Epithelial cell of proximal tubule (primary cell): Measurements from ENCODE around the gene DCTPP1. TPM values are rescaled to one million over a fixed set of nuclear protein-coding genes. Genes with fewer than 3 reads are reported as not detected.

Experiments
- DNase-seq: peaks from one replicate; pipeline ENCODE4 v3.0.0-alpha.2; 2011; ENCODE audit warnings: low read depth
- H3K4me3 ChIP-seq: 2 replicates; pipeline ENCODE4 v1.5.1; 2011; ENCODE audit warnings: low read depth, mild to moderate bottlenecking, low read length
- CTCF ChIP-seq: conservative IDR thresholded peaks from 2 replicates; pipeline ENCODE4 v1.5.1; 2012; ENCODE audit warnings: low read depth, mild to moderate bottlenecking, low read length
- total RNA-seq: library from RNA; depleted of rRNA; stranded (reverse); fragments of >200 nt; gene quantifications from 2 replicates; pipeline ENCODE4 v1.2.3, GENCODE V29; 2015

The DCTPP1 gene
- total RNA-seq, 1 donor from 2014 or later: 108 TPM

GRCh38 chr16:30374538-30374937, 55.3 kb downstream of the DCTPP1 start, which contains the start of gene MYL11:
Gene MYL11 (plus strand): TSS chr16:30374802. CDS start chr16:30374858, 56 bp downstream.
- DNase-seq: no peak
- no peak within 1 kb of the TSS for H3K4me3 ChIP-seq
- TF ChIP-seq CTCF: no peak

Other genes with a start within 250 kb of the DCTPP1 start
- 24.1 and 26.3 TPM in 2 replicates for gene CORO1A, start 246.4 kb downstream of the DCTPP1 start, total RNA-seq
- gene BOLA2B, start 236.4 kb downstream of the DCTPP1 start, total RNA-seq: 421 and 538 TPM in 2 replicates
- gene SLX1A, start 236.2 kb downstream of the DCTPP1 start, total RNA-seq: 57.7 and 158 TPM in 2 replicates
- gene SULT1A3, start 230.8 kb downstream of the DCTPP1 start, total RNA-seq: 6.6 and 12.1 TPM in 2 replicates
- 0.98 and 4.0 TPM in 2 replicates for gene NPIPB13, start 181.6 kb downstream of the DCTPP1 start, total RNA-seq
- gene CD2BP2, start 74.7 kb downstream of the DCTPP1 start, total RNA-seq: 68.9 and 75.2 TPM in 2 replicates
- 51.8 and 53.6 TPM in 2 replicates for gene TBC1D10B, start 59.5 kb downstream of the DCTPP1 start, total RNA-seq
- not detected in 2 replicates for gene MYL11, start 55.2 kb downstream of the DCTPP1 start, total RNA-seq
- gene SEPTIN1, start 47.5 kb downstream of the DCTPP1 start, total RNA-seq: 0.23 TPM in 1 of 2 replicates, not detected in the other
- 12.6 and 15.6 TPM in 2 replicates for gene ZNF48, start 34.6 kb downstream of the DCTPP1 start, total RNA-seq
- gene ZNF771, start 22.4 kb downstream of the DCTPP1 start, total RNA-seq: 6.1 and 13.1 TPM in 2 replicates
- gene SEPHS2, start 15.8 kb upstream of the DCTPP1 start, total RNA-seq: 17.6 and 27.6 TPM in 2 replicates
- not detected in 2 replicates for gene ITGAL, start 42.7 kb upstream of the DCTPP1 start, total RNA-seq
- gene ZNF768, start 96.5 kb upstream of the DCTPP1 start, total RNA-seq: 34.8 and 35.2 TPM in 2 replicates
- gene ZNF747, start 104.8 kb upstream of the DCTPP1 start, total RNA-seq: 5.1 and 7.6 TPM in 2 replicates
- gene ZNF764, start 128.3 kb upstream of the DCTPP1 start, total RNA-seq: 5.2 and 10.9 TPM in 2 replicates
- 8.2 and 9.1 TPM in 2 replicates for gene ZNF688, start 141.7 kb upstream of the DCTPP1 start, total RNA-seq
- gene ZNF785, start 155.7 kb upstream of the DCTPP1 start, total RNA-seq: 3.2 and 7.6 TPM in 2 replicates
- 7.7 and 9.6 TPM in 2 replicates for gene ZNF689, start 180.4 kb upstream of the DCTPP1 start, total RNA-seq
- 18.1 and 23.8 TPM in 2 replicates for gene PRR14, start 220.9 kb upstream of the DCTPP1 start, total RNA-seq
- 20.8 and 46.9 TPM in 2 replicates for gene FBRS, start 228.4 kb upstream of the DCTPP1 start, total RNA-seq